ENCODE results near the gene VIPR2. TPM values are rescaled to one million over a fixed set of nuclear protein-coding genes. Genes with fewer than 3 reads are reported as not detected.

Gene VIPR2
- total and polyA plus RNA-seq, 2 of the 13 experiments (the other 11 are each of a cell fraction or from before 2014, with no cell fraction given): not detected

GRCh38 chr7:159030490-159031134, 114.1 kb downstream of the VIPR2 start (continued):
- TF ChIP-seq, protein P1, sequence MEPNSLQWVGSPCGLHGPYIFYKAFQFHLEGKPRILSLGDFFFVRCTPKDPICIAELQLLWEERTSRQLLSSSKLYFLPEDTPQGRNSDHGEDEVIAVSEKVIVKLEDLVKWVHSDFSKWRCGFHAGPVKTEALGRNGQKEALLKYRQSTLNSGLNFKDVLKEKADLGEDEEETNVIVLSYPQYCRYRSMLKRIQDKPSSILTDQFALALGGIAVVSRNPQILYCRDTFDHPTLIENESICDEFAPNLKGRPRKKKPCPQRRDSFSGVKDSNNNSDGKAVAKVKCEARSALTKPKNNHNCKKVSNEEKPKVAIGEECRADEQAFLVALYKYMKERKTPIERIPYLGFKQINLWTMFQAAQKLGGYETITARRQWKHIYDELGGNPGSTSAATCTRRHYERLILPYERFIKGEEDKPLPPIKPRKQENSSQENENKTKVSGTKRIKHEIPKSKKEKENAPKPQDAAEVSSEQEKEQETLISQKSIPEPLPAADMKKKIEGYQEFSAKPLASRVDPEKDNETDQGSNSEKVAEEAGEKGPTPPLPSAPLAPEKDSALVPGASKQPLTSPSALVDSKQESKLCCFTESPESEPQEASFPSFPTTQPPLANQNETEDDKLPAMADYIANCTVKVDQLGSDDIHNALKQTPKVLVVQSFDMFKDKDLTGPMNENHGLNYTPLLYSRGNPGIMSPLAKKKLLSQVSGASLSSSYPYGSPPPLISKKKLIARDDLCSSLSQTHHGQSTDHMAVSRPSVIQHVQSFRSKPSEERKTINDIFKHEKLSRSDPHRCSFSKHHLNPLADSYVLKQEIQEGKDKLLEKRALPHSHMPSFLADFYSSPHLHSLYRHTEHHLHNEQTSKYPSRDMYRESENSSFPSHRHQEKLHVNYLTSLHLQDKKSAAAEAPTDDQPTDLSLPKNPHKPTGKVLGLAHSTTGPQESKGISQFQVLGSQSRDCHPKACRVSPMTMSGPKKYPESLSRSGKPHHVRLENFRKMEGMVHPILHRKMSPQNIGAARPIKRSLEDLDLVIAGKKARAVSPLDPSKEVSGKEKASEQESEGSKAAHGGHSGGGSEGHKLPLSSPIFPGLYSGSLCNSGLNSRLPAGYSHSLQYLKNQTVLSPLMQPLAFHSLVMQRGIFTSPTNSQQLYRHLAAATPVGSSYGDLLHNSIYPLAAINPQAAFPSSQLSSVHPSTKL (CRISPR knock-in tag; IDR thresholded peaks at IDR 0.05): peak; percentile 19; the same call in 1 of the 2 replicates
- TF ChIP-seq ZMYM4 (CRISPR knock-in tag; IDR thresholded peaks at IDR 0.05): peak; percentile 28; the same call in 1 of the 2 replicates
- TF ChIP-seq JARID2 (CRISPR knock-in tag; IDR thresholded peaks at IDR 0.05; ENCODE audit: insufficient replicate concordance): no peak
- 0 out of 2 replicates have a peak, but pooled peaks have one; percentile 21 for TF ChIP-seq ZNF292 (CRISPR knock-in tag; IDR thresholded peaks at IDR 0.05; ENCODE audit: borderline replicate concordance, low read depth)
- no peak for TF ChIP-seq NBN (conservative IDR thresholded peaks at IDR 0.05)
- no peak for TF ChIP-seq SIX4 (CRISPR knock-in tag; IDR thresholded peaks at IDR 0.05)
- no peak for TF ChIP-seq ZXDC (CRISPR knock-in tag; IDR thresholded peaks at IDR 0.05)
- TF ChIP-seq, protein P2, sequence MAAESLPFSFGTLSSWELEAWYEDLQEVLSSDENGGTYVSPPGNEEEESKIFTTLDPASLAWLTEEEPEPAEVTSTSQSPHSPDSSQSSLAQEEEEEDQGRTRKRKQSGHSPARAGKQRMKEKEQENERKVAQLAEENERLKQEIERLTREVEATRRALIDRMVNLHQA (CRISPR knock-in tag; IDR thresholded peaks at IDR 0.05): no peak
- no peak for TF ChIP-seq NR2F1 (CRISPR knock-in tag; IDR thresholded peaks at IDR 0.05)
- TF ChIP-seq ZNF251 (CRISPR knock-in tag; IDR thresholded peaks at IDR 0.05): no peak
- TF ChIP-seq, protein P3, sequence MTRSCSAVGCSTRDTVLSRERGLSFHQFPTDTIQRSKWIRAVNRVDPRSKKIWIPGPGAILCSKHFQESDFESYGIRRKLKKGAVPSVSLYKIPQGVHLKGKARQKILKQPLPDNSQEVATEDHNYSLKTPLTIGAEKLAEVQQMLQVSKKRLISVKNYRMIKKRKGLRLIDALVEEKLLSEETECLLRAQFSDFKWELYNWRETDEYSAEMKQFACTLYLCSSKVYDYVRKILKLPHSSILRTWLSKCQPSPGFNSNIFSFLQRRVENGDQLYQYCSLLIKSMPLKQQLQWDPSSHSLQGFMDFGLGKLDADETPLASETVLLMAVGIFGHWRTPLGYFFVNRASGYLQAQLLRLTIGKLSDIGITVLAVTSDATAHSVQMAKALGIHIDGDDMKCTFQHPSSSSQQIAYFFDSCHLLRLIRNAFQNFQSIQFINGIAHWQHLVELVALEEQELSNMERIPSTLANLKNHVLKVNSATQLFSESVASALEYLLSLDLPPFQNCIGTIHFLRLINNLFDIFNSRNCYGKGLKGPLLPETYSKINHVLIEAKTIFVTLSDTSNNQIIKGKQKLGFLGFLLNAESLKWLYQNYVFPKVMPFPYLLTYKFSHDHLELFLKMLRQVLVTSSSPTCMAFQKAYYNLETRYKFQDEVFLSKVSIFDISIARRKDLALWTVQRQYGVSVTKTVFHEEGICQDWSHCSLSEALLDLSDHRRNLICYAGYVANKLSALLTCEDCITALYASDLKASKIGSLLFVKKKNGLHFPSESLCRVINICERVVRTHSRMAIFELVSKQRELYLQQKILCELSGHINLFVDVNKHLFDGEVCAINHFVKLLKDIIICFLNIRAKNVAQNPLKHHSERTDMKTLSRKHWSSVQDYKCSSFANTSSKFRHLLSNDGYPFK (CRISPR knock-in tag; IDR thresholded peaks at IDR 0.05; ENCODE audit: borderline replicate concordance): no peak; the same call in 1 of the 2 replicates
- no peak for TF ChIP-seq GMEB1 (CRISPR knock-in tag; IDR thresholded peaks at IDR 0.05; ENCODE audit: borderline replicate concordance)
- TF ChIP-seq ZFP36 (IDR thresholded peaks at IDR 0.05; ENCODE audit: borderline replicate concordance, low read depth, low read length, partially characterized antibody): no peak
- no peak for TF ChIP-seq HNF4G (IDR thresholded peaks at IDR 0.05; ENCODE audit: borderline replicate concordance, low read depth, low read length)
- TF ChIP-seq HNF4G (CRISPR knock-in tag; IDR thresholded peaks at IDR 0.05; ENCODE audit: borderline replicate concordance, low read depth): no peak
- TF ChIP-seq TARDBP (CRISPR knock-in tag; IDR thresholded peaks at IDR 0.05): no peak
